Bone marrow (tissue), 2 donors: ENCODE results near the gene DGKE.

Source experiments
- DNase-seq, 2 donors: peaks; one replicate each; lab custom pipeline; 2025; lab: John Stamatoyannopoulos, UW

The DGKE gene

GRCh38 chr17:56833809-56834379 is at the start of gene DGKE, which contains the start of gene C17orf67:
Gene DGKE, plus strand, starts transcription at chr17:56834151. Its CDS starts 645 bp downstream, at chr17:56834796.
Gene C17orf67, minus strand, starts transcription at chr17:56833920. Its CDS starts 18,110 bp downstream, at chr17:56815810.
- DNase-seq: peak; percentile 80 to 95

GRCh38 chr17:56785405-56785804 is 48.5 kb upstream of the DGKE start:
- no peak for DNase-seq

- DNase-seq: no peak
These were observed 47.8 kb upstream of the DGKE start for GRCh38 chr17:56785997-56786680.

GRCh38 chr17:56786989-56787482 is 46.9 kb upstream of the DGKE start:
- peak; percentile 26 to 94 for DNase-seq

GRCh38 chr17:56792267-56792666 is 41.7 kb upstream of the DGKE start:
- DNase-seq: no peak

- DNase-seq: no peak
These were observed 40.4 kb upstream of the DGKE start for GRCh38 chr17:56793531-56793930.

- DNase-seq: no peak
These were observed 40.0 kb upstream of the DGKE start for GRCh38 chr17:56793957-56794356.

- DNase-seq: no peak
These were observed 38.6 kb upstream of the DGKE start for GRCh38 chr17:56795221-56795865.

GRCh38 chr17:56796536-56796935 is 37.4 kb upstream of the DGKE start:
- no peak for DNase-seq

- DNase-seq: no peak
These were observed 35.0 kb upstream of the DGKE start for GRCh38 chr17:56798916-56799315.

- DNase-seq: no peak
These were observed 32.3 kb upstream of the DGKE start for GRCh38 chr17:56801459-56802178.

- no peak for DNase-seq
These were observed 30.9 kb upstream of the DGKE start for GRCh38 chr17:56803071-56803470.

GRCh38 chr17:56804454-56804853 is 29.5 kb upstream of the DGKE start:
- no peak for DNase-seq

- DNase-seq: no peak
These were observed 27.0 kb upstream of the DGKE start for GRCh38 chr17:56806949-56807348.

- no peak for DNase-seq
These were observed 26.2 kb upstream of the DGKE start for GRCh38 chr17:56807723-56808122.

GRCh38 chr17:56808503-56808902 is 25.4 kb upstream of the DGKE start:
- no peak for DNase-seq

GRCh38 chr17:56809106-56809819 is 24.7 kb upstream of the DGKE start:
- no peak for DNase-seq

- no peak for DNase-seq
These were observed 24.2 kb upstream of the DGKE start for GRCh38 chr17:56809820-56810179.

- DNase-seq: no peak
These were observed 23.6 kb upstream of the DGKE start for GRCh38 chr17:56810343-56810742.

GRCh38 chr17:56810891-56811775 is 22.8 kb upstream of the DGKE start:
- DNase-seq: no peak

- DNase-seq: no peak
These were observed 21.0 kb upstream of the DGKE start for GRCh38 chr17:56812901-56813388.
